Astrocyte of the cerebellum (primary cell): ENCODE data around the gene THAP11.
A peak's percentile ranks its signal among the peaks of the same experiment; 100 is the strongest.
"Not testable (repeated sequence)": the region's sequence is repeated elsewhere in the genome, so short reads cannot be mapped to it uniquely, and the experiment has no call there.

ENCODE experiments used
- DNase-seq: peaks from one replicate; pipeline ENCODE4 v3.0.0-alpha.2; 2011; ENCODE audit warnings: low read depth
- H3K4me3 ChIP-seq: 2 replicates; pipeline ENCODE4 v1.5.1; 2011; ENCODE audit warnings: mild to moderate bottlenecking, low read depth, low read length, moderate library complexity
- in situ Hi-C: cut with HindIII; loops from 2 replicates; pipeline ENCODE4 v1.10.0; 2017; ENCODE audit warnings: low sequenced_read_pairs
- TF ChIP-seq, protein P1 (sequence below): IDR thresholded peaks from 2 replicates; pipeline ENCODE4 v1.5.1; 2012; ENCODE audit warnings: low read length, low read depth, moderate library complexity, mild to moderate bottlenecking; ENCODE audit errors: missing control alignments

THAP11 gene

DNA sequence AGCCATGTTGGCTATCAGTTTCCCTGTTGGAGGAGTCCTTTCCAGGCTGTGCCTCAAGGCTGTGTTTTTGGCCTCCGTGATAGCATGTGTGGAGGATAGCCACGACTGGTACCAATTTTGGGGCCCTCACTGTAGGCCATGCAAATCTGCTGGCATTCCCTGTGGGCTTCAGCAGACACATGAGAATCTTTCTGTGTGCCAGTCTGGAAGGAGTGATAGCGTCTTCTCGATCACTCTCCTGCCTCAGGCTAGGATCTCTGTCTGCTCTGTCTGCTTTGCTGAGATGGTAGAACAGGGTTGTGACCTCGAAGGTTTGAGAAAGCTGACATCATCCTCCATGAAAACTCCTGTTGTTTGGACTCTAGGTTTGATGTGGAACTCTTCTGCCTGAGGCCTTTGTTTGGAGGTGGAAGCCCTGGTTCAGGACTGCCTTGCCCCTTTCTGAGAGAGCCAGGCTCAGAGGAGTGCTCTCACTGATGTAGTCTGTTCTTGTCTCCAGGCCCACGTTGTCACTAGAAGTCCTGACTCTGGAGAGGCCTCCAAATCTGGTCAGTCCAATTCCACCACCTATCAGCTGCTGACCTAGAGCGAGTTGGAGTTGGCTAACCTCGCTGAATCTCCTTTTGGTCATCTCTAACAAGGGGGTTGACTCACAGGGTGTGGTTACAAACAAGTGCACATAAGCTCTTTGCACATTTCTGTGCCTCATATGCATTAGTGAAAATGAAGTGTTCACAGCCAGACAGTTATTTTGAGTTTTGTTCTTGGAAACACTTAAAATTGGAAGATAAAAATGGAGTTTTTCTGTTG lies 18.7 kb downstream of the THAP11 start:
- no peak for DNase-seq
- in situ Hi-C loops, result loop anchor here (5.0 kb wide), 1 partner anchor 38 kb away; no protein-coding TSS in a partner anchor
- no peak overlapping the region for H3K4me3 ChIP-seq

DNA sequence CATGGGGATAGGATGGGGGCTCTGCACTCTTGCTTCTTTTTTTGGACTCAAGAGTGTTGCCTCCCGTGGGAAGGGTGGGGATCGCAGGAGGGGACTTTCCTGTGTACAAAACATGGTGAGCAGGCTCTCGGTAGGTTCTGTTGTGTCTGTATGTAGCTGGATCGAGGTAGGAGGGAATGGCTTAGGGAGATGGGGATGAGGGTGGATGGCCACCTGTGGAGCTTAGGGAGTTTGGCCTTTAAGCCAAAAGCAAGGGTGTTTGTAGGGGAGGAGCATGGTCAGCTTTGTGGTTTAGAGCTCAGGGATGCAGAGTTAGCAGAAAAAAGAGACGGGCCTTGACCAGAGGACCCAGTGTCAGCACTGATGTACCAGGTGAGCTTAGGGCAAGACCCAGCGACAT lies 19.8 kb downstream of the THAP11 start:
- no peak overlapping the region for H3K4me3 ChIP-seq
- no peak for DNase-seq
- in situ Hi-C loops, result loop anchor here (5.0 kb wide), 1 partner anchor 40 kb away; no protein-coding TSS in a partner anchor
- TF ChIP-seq, protein P1, sequence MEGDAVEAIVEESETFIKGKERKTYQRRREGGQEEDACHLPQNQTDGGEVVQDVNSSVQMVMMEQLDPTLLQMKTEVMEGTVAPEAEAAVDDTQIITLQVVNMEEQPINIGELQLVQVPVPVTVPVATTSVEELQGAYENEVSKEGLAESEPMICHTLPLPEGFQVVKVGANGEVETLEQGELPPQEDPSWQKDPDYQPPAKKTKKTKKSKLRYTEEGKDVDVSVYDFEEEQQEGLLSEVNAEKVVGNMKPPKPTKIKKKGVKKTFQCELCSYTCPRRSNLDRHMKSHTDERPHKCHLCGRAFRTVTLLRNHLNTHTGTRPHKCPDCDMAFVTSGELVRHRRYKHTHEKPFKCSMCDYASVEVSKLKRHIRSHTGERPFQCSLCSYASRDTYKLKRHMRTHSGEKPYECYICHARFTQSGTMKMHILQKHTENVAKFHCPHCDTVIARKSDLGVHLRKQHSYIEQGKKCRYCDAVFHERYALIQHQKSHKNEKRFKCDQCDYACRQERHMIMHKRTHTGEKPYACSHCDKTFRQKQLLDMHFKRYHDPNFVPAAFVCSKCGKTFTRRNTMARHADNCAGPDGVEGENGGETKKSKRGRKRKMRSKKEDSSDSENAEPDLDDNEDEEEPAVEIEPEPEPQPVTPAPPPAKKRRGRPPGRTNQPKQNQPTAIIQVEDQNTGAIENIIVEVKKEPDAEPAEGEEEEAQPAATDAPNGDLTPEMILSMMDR, result no peak

More for the DNA sequence above, 18.7 kb downstream of the THAP11 start:
- TF ChIP-seq, protein P1, result no peak

DNA sequence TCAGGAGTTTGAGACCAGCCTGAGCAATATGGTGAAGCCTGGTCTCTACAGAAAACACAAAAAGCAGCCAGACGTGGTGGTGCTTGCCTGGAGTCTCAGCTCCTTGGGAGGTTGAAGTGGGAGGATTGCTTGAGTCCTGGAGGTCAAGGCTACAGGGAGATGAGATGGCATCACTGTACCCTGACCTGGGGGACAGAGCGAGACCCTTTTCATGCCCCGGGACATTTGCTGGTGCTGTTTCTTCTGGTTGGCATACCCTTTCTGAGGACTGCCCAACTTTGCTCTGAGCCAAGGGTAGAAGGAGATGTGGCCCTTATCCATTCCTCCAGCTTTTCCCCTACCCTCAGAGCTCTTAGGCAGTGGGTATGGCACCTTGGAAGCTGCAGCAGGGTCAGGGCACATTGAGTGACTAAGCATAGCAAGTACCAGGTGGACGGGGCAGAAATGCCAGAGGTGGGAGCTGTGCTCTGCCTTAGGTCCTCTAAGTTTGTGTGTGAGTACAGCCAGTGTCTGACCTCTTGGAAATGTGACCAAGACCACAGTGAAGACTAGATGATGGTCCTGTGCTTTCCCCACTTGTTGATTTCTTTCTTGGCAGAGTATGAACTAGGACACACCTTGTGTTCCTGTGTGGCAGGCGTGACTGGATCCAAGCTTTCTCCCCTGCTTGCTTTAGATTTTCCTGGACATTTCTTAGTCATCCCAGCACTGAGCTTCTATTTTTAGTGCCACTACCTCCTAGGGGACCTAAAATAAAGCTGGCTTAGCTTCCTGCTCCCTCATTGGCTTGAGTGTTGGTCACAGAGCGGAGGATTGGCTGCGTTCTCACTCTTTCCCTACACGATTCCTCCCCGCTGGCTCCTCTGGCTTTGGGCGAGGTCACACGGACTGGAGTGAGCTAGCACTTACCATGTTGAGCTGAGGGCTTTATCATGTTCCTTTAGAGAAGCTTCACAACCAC lies 20.8 kb downstream of the THAP11 start:
- H3K4me3 ChIP-seq, result no peak overlapping the region
- TF ChIP-seq, protein P1, result no peak
- DNase-seq, result no peak
- in situ Hi-C loops, result loop anchor here (5.0 kb wide), 1 partner anchor 41 kb away; no protein-coding TSS in a partner anchor

DNA sequence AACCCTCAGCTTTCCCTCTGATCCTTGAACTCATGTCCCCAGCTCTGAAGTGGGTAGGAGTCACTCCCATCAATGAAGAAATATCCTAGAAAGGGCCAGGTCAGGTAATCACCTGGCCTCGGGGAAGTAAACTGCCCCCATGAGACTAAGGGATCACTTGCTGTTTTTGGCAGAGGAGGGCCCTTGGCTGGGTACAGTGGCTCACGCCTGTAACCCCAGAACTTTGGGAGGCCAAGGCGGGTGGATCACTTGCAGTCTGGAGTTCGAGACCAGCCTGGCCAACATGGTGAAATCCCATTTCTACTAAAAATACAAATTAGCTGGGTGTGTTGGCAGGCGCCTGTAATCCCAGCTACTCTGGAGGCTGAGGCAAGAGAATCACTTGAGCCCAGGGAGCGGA lies 21.9 kb downstream of the THAP11 start:
- DNase-seq, H3K4me3 ChIP-seq: not testable (repeated sequence)
- in situ Hi-C loops, result loop anchor here (5.0 kb wide), 1 partner anchor 42 kb away; no protein-coding TSS in a partner anchor

DNA sequence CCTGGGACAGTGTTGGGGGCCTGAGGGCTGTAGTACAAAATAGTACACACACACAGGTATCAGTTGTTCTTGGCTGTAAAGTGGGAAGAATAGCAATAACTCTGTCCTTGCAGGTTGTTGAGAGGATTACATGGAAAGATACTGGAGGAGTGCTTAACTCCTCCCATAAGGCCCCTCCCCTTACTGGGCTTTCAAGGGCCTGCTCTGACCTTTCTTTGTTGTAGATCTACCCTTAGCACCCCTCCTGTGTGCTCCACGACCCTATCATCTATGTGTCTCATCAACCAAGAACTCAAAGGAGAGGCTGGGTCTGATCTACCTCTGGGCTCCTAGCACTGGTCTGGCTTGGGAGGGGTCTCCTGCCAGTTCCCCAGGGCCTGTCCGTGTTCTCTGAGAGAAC lies 22.5 kb downstream of the THAP11 start:
- H3K4me3 ChIP-seq, result no peak overlapping the region
- in situ Hi-C loops, result loop anchor here (5.0 kb wide), 1 partner anchor 42 kb away; no protein-coding TSS in a partner anchor
- DNase-seq, result no peak
- TF ChIP-seq, protein P1, result no peak

DNA sequence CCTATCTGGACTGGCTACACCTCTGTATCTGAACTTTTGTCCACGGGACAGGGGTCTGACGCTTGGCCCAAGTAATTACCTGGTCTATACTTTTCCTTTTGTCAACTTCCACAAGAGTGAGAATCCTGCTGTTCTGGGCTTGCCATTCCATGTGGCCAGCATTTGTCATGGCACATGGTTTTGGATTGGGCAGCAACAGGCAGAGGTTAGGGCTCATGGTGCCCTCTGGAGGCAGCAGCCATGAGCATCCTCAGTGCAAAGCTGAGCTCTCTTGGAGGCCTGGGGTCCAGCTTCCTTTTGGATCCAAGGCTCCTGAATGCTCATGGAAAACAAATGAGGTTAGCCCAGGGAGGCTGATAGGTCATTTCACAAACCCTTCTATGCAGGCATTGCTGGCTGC lies 23.2 kb downstream of the THAP11 start:
- TF ChIP-seq, protein P1, result peak; percentile 39
- DNase-seq, result no peak
- H3K4me3 ChIP-seq, result no peak overlapping the region

More for the DNA sequence above, 23.2 kb downstream of the THAP11 start:
- in situ Hi-C loops, result no loop called here
